PC-9 (cell line): ENCODE results near the gene PIM1. TPM values are rescaled to one million over a fixed set of nuclear protein-coding genes. Genes with fewer than 3 reads are reported as not detected.
A peak's percentile ranks its signal among the peaks of the same experiment; 100 is the strongest.

Experiments
- BruUV-seq: library from RNA; stranded (reverse); fragments of 400-500 nt; replicated peaks from 2 replicates; lab custom pipeline; 2021; lab: Mats Ljungman, UMichigan
- CTCF ChIA-PET: fragments of 300-600 bp; sonication (Branson Sonifier 250); formaldehyde crosslinking; loops from one replicate; lab custom pipeline; 2022; ENCODE audit warnings: antibody characterized with exemption; lab: Charles Lee
- POLR2A ChIA-PET: fragments of 300-600 bp; sonication (Branson Sonifier 250); formaldehyde crosslinking; loops from one replicate; lab custom pipeline; 2022; ENCODE audit warnings: antibody characterized with exemption; ENCODE audit not compliant: unreplicated experiment; lab: Charles Lee
- DNase-seq, 2 experiments: peaks; one replicate each; pipeline versions ENCODE4 v3.0.0 to v3.0.0-alpha.2; 2015 to 2022; ENCODE audit warnings: mixed read lengths in 1 of 2
- H2AFZ ChIP-seq: fragments of 200-600 bp; sonication (generic); 2 replicates; pipeline ENCODE4 v1.8.1; 2017; ENCODE audit warnings: antibody characterized with exemption
- H3F3A ChIP-seq: fragments of 200-600 bp; sonication (generic); 2 replicates; pipeline ENCODE4 v1.8.1; 2017; ENCODE audit warnings: antibody characterized with exemption, mild to moderate bottlenecking, low read depth; ENCODE audit not compliant: insufficient read depth
- H3K27ac ChIP-seq: fragments of 200-600 bp; sonication (generic); 2 replicates; pipeline ENCODE4 v1.6.1; 2016; ENCODE audit warnings: mixed run types
- H3K27me3 ChIP-seq: fragments of 200-600 bp; sonication (generic); 2 replicates; pipeline ENCODE4 v1.6.1; 2016; ENCODE audit warnings: low read depth, mixed run types; ENCODE audit not compliant: insufficient read depth
- H3K36me3 ChIP-seq: fragments of 200-600 bp; sonication (generic); 2 replicates; pipeline ENCODE4 v1.6.1; 2016; ENCODE audit warnings: low read depth, mixed run types
- H3K4me1 ChIP-seq: fragments of 200-600 bp; sonication (generic); replicated peaks from 2 replicates; pipeline ENCODE4 v1.6.1; 2016; ENCODE audit warnings: mixed run types; ENCODE audit not compliant: insufficient read depth
- H3K4me2 ChIP-seq: fragments of 200-600 bp; sonication (generic); 2 replicates; pipeline ENCODE4 v1.6.1; 2017; ENCODE audit warnings: mixed run types
- H3K4me3 ChIP-seq: fragments of 200-600 bp; sonication (generic); 2 replicates; pipeline ENCODE4 v1.6.1; 2016; ENCODE audit warnings: mixed run types
- H3K79me2 ChIP-seq: fragments of 200-600 bp; sonication (generic); 2 replicates; pipeline ENCODE4 v1.6.1; 2017; ENCODE audit warnings: low read depth, mixed run types
- H3K9me2 ChIP-seq: fragments of 200-600 bp; sonication (generic); 2 replicates; pipeline ENCODE4 v1.8.1; 2017; ENCODE audit warnings: mild to moderate bottlenecking; ENCODE audit not compliant: insufficient read depth
- H3K9me3 ChIP-seq: fragments of 200-600 bp; sonication (generic); 2 replicates; pipeline ENCODE4 v1.8.1; 2016; ENCODE audit warnings: low read depth; ENCODE audit not compliant: insufficient read depth
- H4K20me1 ChIP-seq: fragments of 200-600 bp; sonication (generic); 2 replicates; pipeline ENCODE4 v1.8.1; 2017; ENCODE audit not compliant: insufficient read depth
- CTCF ChIP-seq: fragments of 200-600 bp; sonication (generic); conservative IDR thresholded peaks from 2 replicates; pipeline ENCODE4 v1.6.1; 2017; ENCODE audit warnings: mixed run types, antibody characterized with exemption, mild to moderate bottlenecking, moderate library complexity
- EZH2 ChIP-seq: fragments of 200-600 bp; sonication (generic); IDR thresholded peaks from 2 replicates; pipeline ENCODE4 v1.8.0; 2017; ENCODE audit warnings: antibody characterized with exemption, low read depth
- intact Hi-C: fragments of 100-400 bp; cut with micrococcal nuclease; formaldehyde crosslinking; loops from one replicate; pipeline ENCODE4 v1.10.0; 2022; ENCODE audit not compliant: unreplicated experiment
- total RNA-seq: library from RNA; stranded (reverse); gene quantifications from 2 replicates; pipeline ENCODE4 v1.2.3, GENCODE V29; 2021

PIM1 gene
- total RNA-seq, 1 experiment from 2014 or later: 51.0 TPM

GRCh38 chr6:37187321-37188022 is 17.5 kb downstream of the PIM1 start:
- no peaks in the 10 kb centered on the region for H4K20me1 ChIP-seq
- ChIA-PET CTCF (no interaction called here), POLR2A (interaction anchor here (0.7 kb wide), 1 partner anchor 132 kb away, joined by 10 read pairs; no protein-coding TSS in a partner anchor)
- no peaks in the 10 kb centered on the region for H3K79me2 ChIP-seq
- H3F3A ChIP-seq: peaks cover 16% of the 10 kb centered on the region
- intact Hi-C loops: no loop called here
- H3K27me3 ChIP-seq: no peaks in the 10 kb centered on the region
- no peak overlapping the region for H2AFZ ChIP-seq
- no peaks in the 10 kb centered on the region for H3K36me3 ChIP-seq
- no peak for DNase-seq
- no peaks in the 10 kb centered on the region for H3K9me2 ChIP-seq
- H3K4me1 ChIP-seq: peaks cover 8% of the 10 kb centered on the region; the same call in 1 of the 2 replicates
- no peak overlapping the region for H3K4me3 ChIP-seq
- no peak for TF ChIP-seq EZH2
- no peak overlapping the region for H3K27ac ChIP-seq
- no peak overlapping the region for H3K4me2 ChIP-seq
- H3K9me3 ChIP-seq: no peaks in the 10 kb centered on the region
- BruUV-seq: no TSS peak

DNA sequence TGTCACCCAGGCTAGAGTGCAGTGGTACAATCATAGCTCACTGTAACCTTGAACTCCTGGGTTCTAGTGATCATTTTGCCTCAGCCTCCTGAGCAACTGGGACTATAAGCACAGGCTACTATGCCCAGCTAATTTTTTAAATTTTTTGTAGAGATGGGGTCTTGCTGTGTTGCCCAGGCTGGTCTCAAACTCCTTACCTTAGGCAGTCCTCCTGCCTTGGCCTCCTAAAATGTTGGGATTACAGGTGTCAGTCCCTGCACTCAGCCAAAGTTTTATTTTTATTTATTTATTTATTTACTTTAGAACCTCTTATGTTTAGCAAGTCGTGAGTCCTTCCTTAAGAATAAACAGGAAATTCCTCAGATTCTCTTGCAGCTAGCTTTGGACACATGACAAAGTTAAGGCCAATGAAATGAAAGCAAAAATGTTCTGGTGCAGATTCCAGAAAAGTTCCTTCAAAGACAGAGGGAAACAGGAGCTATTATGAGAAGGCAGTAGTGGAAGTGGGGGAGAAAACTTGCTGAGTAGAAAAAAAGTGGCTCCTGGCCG is 19.1 kb downstream of the PIM1 start:
- POLR2A ChIA-PET: interaction anchor here (0.6 kb wide), 2 partner anchors 54 to 174 kb away, joined by 3 to 5 read pairs; no protein-coding TSS in a partner anchor
- CTCF ChIA-PET: interaction anchor here (0.6 to 0.7 kb wide), 2 partner anchors 9 to 164 kb away, joined by 3 read pairs; no protein-coding TSS in a partner anchor

DNA sequence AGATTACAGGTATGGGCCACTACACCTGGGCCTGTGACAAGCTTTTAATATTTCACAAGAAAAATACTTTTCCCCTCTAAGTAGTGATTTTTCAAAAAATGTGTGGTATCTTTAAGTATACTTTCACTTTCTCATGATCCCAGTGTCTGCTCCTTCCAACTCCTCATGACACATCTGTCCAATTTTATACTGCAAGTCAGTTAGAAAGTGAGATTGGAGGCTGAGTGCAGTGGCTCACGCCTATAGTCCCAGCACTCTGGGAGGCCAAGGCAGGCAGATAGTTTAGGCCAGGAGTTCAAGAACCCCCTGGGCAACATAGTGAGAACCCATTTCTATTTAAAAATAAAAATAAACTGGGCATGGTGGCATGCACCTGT is 20.2 kb downstream of the PIM1 start:
- peaks cover 19% of the 10 kb centered on the region for H3F3A ChIP-seq
- no peaks in the 10 kb centered on the region for H3K79me2 ChIP-seq
- H4K20me1 ChIP-seq: no peaks in the 10 kb centered on the region
- no peak overlapping the region for H2AFZ ChIP-seq
- H3K27me3 ChIP-seq: no peaks in the 10 kb centered on the region
- no TSS peak for BruUV-seq
- peak overlapping the region; percentile 40 for H3K27ac ChIP-seq
- TF ChIP-seq EZH2 (no peak), CTCF (no peak)
- POLR2A ChIA-PET: interaction anchor here (0.6 kb wide), 1 partner anchor 15 kb away, joined by 6 read pairs; no protein-coding TSS in a partner anchor
- no peaks in the 10 kb centered on the region for H3K9me2 ChIP-seq
- no peak overlapping the region for H3K4me3 ChIP-seq
- CTCF ChIA-PET: interaction anchor here (0.7 kb wide), 1 partner anchor 158 kb away, joined by 6 read pairs; no protein-coding TSS in a partner anchor
- no peaks in the 10 kb centered on the region for H3K36me3 ChIP-seq
- intact Hi-C loops: no loop called here
- peaks cover 8% of the 10 kb centered on the region; the same call in 1 of the 2 replicates for H3K4me1 ChIP-seq
- no peak for DNase-seq
- H3K4me2 ChIP-seq: no peak overlapping the region
- no peaks in the 10 kb centered on the region for H3K9me3 ChIP-seq

More for the DNA sequence above, 19.1 kb downstream of the PIM1 start:
- no peak overlapping the region for H3K4me3 ChIP-seq
- no peaks in the 10 kb centered on the region for H3K27me3 ChIP-seq
- no peaks in the 10 kb centered on the region for H3K9me3 ChIP-seq
- no peaks in the 10 kb centered on the region for H3K79me2 ChIP-seq
- no peaks in the 10 kb centered on the region for H3K9me2 ChIP-seq
- H3K27ac ChIP-seq: peak overlapping the region; percentile 49; the same call in 1 of the 2 replicates
- no peak overlapping the region for H3K4me2 ChIP-seq
- no peak for TF ChIP-seq CTCF
- no peak for TF ChIP-seq EZH2
- no peak for DNase-seq
- H3K36me3 ChIP-seq: no peaks in the 10 kb centered on the region
- H3K4me1 ChIP-seq: peaks cover 8% of the 10 kb centered on the region; the same call in 1 of the 2 replicates
- no peaks in the 10 kb centered on the region for H4K20me1 ChIP-seq
- H2AFZ ChIP-seq: no peak overlapping the region
- intact Hi-C loops: no loop called here
- no TSS peak for BruUV-seq
- peaks cover 19% of the 10 kb centered on the region for H3F3A ChIP-seq
